ENCODE results near the gene ARHGAP5.
"Not testable (repeated sequence)": the region's sequence is repeated elsewhere in the genome, so short reads cannot be mapped to it uniquely, and the experiment has no call there.

ARHGAP5 gene

DNA sequence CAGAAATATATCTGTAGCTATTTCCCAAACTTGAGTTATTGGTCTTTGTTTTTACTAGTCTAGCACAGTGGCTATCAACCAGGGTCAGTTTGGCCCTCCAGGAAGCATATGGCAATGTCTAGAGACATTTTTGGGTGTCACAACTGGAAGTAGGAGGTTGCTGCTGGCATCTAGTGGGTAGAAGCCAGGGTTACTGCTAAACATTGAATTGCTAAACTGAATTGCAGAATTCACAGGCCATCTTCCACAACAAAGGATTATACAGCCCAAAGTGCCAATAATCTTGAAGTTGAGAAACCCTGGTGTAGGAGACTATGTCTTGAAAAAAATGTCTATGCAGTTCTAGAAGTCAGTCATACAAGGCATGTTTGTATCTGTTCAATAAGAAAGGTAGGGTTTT, 27.7 kb downstream of the ARHGAP5 start:
- Mint-ChIP-seq H3K36me3 (ENCODE audit: low read depth) (peaks cover 25% of the 10 kb centered on the region), H3K27me3 (ENCODE audit: low read depth) (no peaks in the 10 kb centered on the region), H3K9me3 (no peaks in the 10 kb centered on the region), H3K4me3 (no peak overlapping the region), H3K27ac (no peak overlapping the region), H3K4me1 (no peaks in the 10 kb centered on the region)
- TF ChIP-seq, protein P1, sequence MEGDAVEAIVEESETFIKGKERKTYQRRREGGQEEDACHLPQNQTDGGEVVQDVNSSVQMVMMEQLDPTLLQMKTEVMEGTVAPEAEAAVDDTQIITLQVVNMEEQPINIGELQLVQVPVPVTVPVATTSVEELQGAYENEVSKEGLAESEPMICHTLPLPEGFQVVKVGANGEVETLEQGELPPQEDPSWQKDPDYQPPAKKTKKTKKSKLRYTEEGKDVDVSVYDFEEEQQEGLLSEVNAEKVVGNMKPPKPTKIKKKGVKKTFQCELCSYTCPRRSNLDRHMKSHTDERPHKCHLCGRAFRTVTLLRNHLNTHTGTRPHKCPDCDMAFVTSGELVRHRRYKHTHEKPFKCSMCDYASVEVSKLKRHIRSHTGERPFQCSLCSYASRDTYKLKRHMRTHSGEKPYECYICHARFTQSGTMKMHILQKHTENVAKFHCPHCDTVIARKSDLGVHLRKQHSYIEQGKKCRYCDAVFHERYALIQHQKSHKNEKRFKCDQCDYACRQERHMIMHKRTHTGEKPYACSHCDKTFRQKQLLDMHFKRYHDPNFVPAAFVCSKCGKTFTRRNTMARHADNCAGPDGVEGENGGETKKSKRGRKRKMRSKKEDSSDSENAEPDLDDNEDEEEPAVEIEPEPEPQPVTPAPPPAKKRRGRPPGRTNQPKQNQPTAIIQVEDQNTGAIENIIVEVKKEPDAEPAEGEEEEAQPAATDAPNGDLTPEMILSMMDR (IDR thresholded peaks at IDR 0.05; ENCODE audit: unreplicated experiment in 3 of 3), result no peak

DNA sequence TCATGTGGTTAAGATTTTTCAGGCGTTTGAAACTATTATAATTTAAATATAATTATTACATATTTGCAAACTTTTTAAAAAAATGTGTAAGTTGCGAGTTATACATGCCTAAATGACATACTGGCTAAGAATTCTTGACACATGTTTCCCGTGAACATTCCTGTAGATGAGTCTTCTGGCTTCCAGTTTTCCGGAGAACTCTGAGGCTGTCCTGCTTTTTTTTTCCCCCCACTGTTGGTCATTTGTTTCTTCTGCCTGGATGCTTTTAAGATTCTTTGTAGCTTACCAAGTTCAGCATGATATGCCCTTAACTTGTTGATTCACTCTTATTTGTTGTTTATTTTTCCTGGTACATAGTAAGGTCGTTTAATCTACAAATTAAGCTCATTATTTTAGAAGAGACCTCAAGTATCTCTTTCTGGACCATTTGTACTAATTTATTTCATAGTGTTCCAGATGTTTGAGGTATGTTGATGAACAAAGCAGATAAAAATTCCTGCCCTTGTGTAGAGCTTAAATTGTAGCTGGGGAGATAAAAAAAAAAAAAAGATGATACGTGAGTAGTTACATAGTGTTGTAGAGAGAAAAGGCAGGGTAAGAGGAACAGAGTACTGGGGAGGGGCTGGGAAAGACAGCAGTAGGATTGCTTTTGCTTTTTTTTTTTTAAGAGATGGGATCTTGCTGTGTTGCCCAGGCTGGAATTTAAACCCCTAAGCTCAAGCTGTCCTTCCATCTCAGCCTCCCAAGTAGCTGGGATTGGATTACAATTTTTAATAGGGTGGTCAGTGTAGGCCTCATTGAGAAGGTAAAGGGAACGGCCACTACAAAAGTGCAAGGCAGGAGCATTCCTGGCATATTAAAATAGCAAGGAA, 32.8 kb downstream of the ARHGAP5 start:
- no peaks in the 10 kb centered on the region for H3K4me1 Mint-ChIP-seq

DNA sequence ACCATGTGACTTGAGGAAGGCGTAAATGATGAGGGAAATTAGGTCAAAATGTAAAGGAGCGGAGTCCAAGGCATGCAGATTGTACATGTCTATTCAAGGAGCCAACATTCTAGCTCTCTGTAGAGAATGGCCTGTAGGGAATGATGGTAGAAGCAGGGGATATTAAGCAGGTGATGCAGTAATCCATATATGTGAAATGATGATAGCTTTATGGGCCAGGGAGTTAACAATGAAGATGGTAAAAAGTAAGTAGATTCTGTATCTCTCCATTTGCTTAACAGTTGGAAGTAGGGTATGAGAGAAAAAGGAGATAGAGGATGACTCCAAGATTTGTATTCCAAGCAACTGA, 33.4 kb downstream of the ARHGAP5 start:
- Mint-ChIP-seq H3K4me1 (no peaks in the 10 kb centered on the region), H3K27ac (no peak overlapping the region), H3K4me3 (no peak overlapping the region), H3K36me3 (ENCODE audit: low read depth) (peaks cover 55% of the 10 kb centered on the region), H3K27me3 (ENCODE audit: low read depth) (no peaks in the 10 kb centered on the region), H3K9me3 (no peaks in the 10 kb centered on the region)
- TF ChIP-seq, protein P1 (IDR thresholded peaks at IDR 0.05; ENCODE audit: unreplicated experiment in 3 of 3), result no peak

More for the DNA sequence above, 32.8 kb downstream of the ARHGAP5 start:
- no peaks in the 10 kb centered on the region for H3K27me3 Mint-ChIP-seq (ENCODE audit: low read depth)
- TF ChIP-seq, protein P1 (IDR thresholded peaks at IDR 0.05; ENCODE audit: unreplicated experiment in 3 of 3), result no peak
- H3K4me3 Mint-ChIP-seq, result no peak overlapping the region
- H3K9me3 Mint-ChIP-seq, result no peaks in the 10 kb centered on the region
- H3K27ac Mint-ChIP-seq, result no peak overlapping the region
- H3K36me3 Mint-ChIP-seq (ENCODE audit: low read depth), result peaks cover 56% of the 10 kb centered on the region

DNA sequence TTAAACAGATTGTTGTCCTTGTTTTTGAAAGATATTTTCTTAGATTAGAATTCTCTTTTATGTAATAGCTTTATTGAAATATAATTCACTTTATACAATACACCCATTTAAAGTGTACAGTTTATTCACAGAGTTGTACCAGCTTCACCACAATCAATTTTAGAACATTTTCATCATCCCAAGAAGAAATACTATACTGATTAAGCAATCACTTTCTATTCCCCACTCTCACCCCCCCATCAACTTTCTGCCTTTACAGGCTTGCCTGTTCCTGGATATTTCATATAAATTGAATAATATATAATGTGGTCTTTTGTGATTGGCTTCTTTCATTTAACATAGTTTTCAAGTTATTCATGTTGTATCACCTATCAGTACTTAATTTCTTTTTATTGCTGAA, 44.4 kb downstream of the ARHGAP5 start:
- Mint-ChIP-seq H3K27ac (no peak overlapping the region), H3K4me1 (no peaks in the 10 kb centered on the region), H3K27me3 (ENCODE audit: low read depth) (no peaks in the 10 kb centered on the region)

DNA sequence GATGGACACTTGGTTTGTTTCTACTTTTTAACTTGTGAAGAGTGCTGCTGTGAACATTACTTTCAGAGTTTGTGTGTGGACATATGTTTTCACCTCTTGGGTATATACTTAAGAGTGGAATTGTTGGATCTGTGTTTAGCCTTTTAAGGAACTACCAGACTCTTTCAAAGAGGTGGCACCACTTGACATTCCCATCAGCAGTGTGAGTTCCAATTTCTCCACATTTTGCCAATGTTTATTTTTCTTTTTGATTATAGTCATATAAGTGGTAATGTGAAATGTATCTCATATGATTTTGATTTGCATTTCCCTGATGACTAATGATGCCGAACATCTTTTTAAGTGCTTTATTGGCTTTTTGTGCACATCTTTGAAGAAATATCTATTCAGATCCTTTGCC, 44.8 kb downstream of the ARHGAP5 start:
- Mint-ChIP-seq H3K36me3 (ENCODE audit: low read depth) (peaks cover 86% of the 10 kb centered on the region), H3K9me3 (peaks cover 23% of the 10 kb centered on the region), H3K27ac (no peak overlapping the region), H3K27me3 (ENCODE audit: low read depth) (no peaks in the 10 kb centered on the region), H3K4me3 (no peak overlapping the region), H3K4me1 (no peaks in the 10 kb centered on the region)
- TF ChIP-seq, protein P1 (IDR thresholded peaks at IDR 0.05; ENCODE audit: unreplicated experiment in 3 of 3), result no peak

More for the DNA sequence above, 44.4 kb downstream of the ARHGAP5 start:
- Mint-ChIP-seq H3K4me3 (no peak overlapping the region), H3K36me3 (ENCODE audit: low read depth) (peaks cover 86% of the 10 kb centered on the region), H3K9me3 (peaks cover 21% of the 10 kb centered on the region)
- TF ChIP-seq, protein P1 (IDR thresholded peaks at IDR 0.05; ENCODE audit: unreplicated experiment in 3 of 3), result no peak

DNA sequence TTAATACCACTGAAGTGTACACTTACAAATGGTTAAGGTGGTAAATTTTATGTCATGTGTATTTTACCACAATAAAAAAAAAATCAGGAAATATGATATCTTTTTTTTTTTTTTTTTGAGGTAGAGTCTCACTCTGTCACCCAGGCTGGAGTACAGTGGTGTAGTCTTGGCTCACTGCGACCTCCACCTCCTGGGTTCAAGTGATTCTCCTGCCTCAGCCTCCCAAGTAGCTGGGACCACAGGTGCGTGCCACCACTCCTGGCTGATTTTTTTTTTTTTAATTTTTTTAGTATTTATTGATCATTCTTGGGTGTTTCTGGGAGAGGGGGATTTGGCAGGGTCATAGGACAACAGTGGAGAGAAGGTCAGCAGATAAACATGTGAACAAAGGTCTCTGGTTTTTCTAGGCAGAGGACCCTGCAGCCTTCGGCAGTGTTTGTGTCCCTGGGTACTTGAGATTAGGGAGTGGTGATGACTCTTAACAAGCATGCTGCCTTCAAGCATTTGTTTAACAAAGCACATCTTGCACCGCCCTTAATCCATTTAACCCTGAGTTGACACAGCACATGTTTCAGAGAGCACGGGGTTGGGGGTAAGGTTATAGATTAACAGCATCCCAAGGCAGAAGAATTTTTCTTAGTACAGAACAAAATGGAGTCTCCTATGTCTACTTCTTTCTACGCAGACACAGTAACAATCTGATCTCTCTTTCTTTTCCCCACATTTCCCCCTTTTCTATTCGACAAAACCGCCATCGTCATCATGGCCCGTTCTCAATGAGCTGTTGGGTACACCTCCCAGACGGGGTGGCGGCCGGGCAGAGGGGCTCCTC, 50.0 kb downstream of the ARHGAP5 start:
- H3K4me3 Mint-ChIP-seq; H3K27ac Mint-ChIP-seq; H3K4me1 Mint-ChIP-seq; H3K27me3 Mint-ChIP-seq (ENCODE audit: low read depth): not testable (repeated sequence)
- Mint-ChIP-seq H3K36me3 (ENCODE audit: low read depth) (peaks cover 94% of the 10 kb centered on the region), H3K9me3 (peaks cover 46% of the 10 kb centered on the region)

DNA sequence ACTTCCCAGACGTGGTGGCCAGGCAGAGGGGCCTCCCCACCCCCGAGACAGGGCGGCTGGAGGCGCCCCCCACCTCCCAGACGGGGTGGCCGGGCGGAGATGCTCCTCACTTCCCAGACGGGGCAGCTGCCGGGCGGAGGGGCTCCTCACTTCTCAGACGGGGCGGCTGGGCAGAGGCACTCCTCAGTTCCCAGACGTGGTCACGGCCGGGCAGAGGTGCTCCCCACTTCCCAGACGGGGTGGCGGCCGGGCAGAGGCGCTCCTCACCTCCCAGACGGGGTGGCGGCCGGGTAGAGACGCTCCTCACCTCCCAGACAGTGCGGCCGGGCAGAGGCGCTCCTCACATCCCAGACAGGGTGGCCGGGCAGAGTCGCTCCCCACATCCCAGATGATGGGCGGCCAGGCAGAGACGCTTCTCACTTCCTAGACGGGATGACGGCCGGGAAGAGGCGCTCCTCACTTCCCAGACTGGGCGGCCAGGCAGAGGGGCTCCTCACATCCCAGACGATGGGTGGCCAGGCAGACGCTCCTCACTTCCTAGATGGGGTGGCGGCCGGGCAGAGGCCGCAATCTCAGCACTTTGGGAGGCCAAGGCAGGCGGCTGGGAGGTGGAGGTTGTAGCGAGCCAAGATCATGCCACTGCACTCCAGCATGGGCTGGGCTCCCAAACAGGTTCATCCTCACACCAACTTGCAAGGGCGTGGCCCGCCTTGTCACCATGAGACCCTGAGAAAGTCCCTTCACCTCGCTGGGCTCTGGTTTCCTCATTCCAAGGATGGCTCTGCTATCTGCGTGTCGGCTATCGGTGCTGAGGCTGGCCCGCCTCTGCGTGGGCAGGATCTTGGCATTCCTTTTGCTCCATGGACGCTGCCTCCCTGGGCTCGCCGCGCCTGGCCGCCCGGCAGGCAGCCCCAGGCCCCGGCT, 50.9 kb downstream of the ARHGAP5 start:
- H3K4me1 Mint-ChIP-seq; H3K27ac Mint-ChIP-seq; H3K4me3 Mint-ChIP-seq; H3K27me3 Mint-ChIP-seq (ENCODE audit: low read depth): not testable (repeated sequence)
- H3K9me3 Mint-ChIP-seq, result peaks cover 46% of the 10 kb centered on the region
- peaks cover 94% of the 10 kb centered on the region for H3K36me3 Mint-ChIP-seq (ENCODE audit: low read depth)
